Thymus (tissue), 11 donors: ENCODE measurements around the gene MEI1. TPM values are rescaled to one million over a fixed set of nuclear protein-coding genes. Genes with fewer than 3 reads are reported as not detected.

Experiments used
- DNase-seq, 9 donors: peaks; one replicate each; pipeline ENCODE4 v3.0.0-alpha.2; 2013; ENCODE audit warnings: low spot score in 9 of 9, low read depth in 6 of 9, missing footprints in 1 of 9
- H3K27ac ChIP-seq, 2 donors: one replicate each; pipeline ENCODE4 v1.5.1; 2013; ENCODE audit warnings: control low read depth in 1 of 2, low read depth in 1 of 2, low read length in 1 of 2, mild to moderate bottlenecking in 1 of 2, moderate library complexity in 1 of 2
- H3K27me3 ChIP-seq, 2 donors: one replicate each; pipeline ENCODE4 v1.5.1; 2013; ENCODE audit warnings: low read length in 1 of 2; ENCODE audit not compliant: control insufficient read depth in 2 of 2, insufficient read depth in 1 of 2
- H3K36me3 ChIP-seq, 2 donors: one replicate each; pipeline ENCODE4 v1.5.1; 2013; ENCODE audit warnings: low read length in 1 of 2, mild to moderate bottlenecking in 1 of 2, moderate library complexity in 1 of 2; ENCODE audit not compliant: control insufficient read depth in 2 of 2, insufficient read depth in 2 of 2
- H3K4me1 ChIP-seq, 2 donors: one replicate each; pipeline ENCODE4 v1.5.1; 2013; ENCODE audit warnings: low read length in 2 of 2; ENCODE audit not compliant: control insufficient read depth in 2 of 2, insufficient read depth in 2 of 2
- H3K4me3 ChIP-seq, 2 donors: one replicate each; pipeline ENCODE4 v1.5.1; 2013; ENCODE audit warnings: low read length in 2 of 2, control low read depth in 1 of 2, mild to moderate bottlenecking in 1 of 2
- H3K9me3 ChIP-seq, 2 donors: one replicate each; pipeline ENCODE4 v1.5.1; 2013; ENCODE audit warnings: low read length in 1 of 2, mild to moderate bottlenecking in 1 of 2; ENCODE audit not compliant: control insufficient read depth in 2 of 2, insufficient read depth in 1 of 2
- WGBS: extraction: QIAGEN DNeasy Blood & Tissue Kit; methylation state at CpG from one replicate; pipeline ENCODE4 v1.1.7; 2013; 5-methylcytosine and 5-hydroxymethylcytosine counted together
- polyA plus RNA-seq: library from polyadenylated mRNA; stranded (reverse); fragments of 200-250 nt; gene quantifications from one replicate; pipeline ENCODE4 v1.2.3, GENCODE V29; 2013
- total RNA-seq: library from RNA; stranded (reverse); fragments of 120-200 nt; gene quantifications from one replicate; pipeline ENCODE4 v1.2.4, GENCODE V29; 2013
- donor health status: healthy.

Gene MEI1
- total and polyA plus RNA-seq, 2 donors, result 9.2 to 14.7 TPM

DNA sequence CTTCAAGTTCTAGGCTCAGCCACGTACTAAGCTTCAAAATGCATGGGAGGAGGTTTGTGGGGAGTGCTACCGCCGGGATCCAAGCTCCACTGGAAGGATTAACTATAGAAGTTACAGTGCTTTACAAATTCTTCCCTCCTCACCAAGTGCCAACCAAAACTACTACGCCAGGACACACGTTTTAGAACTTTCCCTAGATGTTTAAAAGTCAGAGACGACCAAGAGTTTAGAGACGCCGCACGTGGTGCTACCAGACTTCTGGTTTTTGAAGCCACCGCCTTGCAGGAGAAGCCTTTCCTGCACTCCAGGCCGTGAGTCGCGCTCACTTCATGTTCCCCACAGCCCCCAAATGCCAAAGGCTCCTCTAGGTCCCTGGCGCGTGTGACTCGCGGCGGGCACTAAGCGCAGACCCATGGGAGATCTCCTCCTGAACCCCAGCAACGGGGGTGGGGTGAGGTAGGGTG lies 11.4 kb upstream of the MEI1 start:
- Histone ChIP-seq H3K9me3 (peaks cover 0 to 7% of the 10 kb centered on the region in 2 donors), H3K27me3 (no peaks in the 10 kb centered on the region), H3K4me3 (peak overlapping the region; percentile 74 to 97), H3K4me1 (peaks cover 8 to 17% of the 10 kb centered on the region in 2 donors), H3K36me3 (peaks cover 0 to under 1% of the 10 kb centered on the region in 2 donors), H3K27ac (peak overlapping the region; percentile 98 to 99)
- DNase-seq, result peak in 4 of 9 donors; percentile 5 to 57 (median 38)
- under 1% methylated on average over 20 of the region's 20 CpGs for WGBS

DNA sequence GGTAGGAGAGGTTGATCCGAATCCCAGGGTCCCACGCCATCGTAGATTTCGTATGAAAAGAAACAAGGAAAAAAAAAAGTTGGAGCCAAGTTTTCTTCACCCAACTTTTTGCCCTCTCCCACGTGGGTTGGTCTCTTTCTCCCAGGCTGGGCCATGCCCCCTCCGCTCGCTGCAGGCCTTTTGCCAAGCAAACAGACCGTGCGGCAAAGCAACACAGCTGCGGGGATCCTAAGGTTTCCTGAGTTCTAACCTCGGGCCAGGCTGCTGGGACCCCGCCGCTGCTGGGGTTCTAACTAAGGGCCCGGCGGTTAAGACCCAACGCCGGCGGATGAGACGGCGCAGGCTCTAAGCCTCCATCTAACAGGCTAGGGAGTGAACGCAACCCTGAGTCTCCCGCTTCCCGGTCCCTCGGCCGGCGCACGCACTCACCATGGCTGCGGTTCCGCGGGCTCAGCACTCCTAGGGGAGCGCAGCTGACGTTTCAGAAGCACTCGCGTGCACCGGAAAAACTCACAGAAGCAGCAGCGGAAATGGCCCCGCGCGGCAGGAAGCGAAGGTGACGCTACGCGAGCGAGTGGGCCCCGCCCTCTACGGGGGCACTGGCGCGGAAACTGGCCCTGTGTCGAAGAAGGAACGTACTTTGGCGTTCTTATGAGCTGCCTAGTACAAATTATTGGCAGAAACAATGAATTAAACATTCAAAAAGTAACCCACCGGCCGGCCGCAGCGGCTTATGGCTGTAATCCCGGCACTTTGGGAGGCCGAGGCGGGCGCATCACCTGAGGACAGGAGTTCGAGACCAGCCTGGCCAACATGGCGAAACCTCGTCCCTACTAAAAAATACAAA lies 10.7 kb upstream of the MEI1 start, which contains the start of gene SNU13:
SNU13 (minus strand) TSS at position 503 of the 847 bp plus-strand sequence; CDS start at position 432, 71 bp downstream.
- Histone ChIP-seq H3K27ac (peak within 1 kb of the TSS; percentile 98 to 99), H3K27me3 (no peaks in the 10 kb centered on the region), H3K9me3 (peaks cover 0 to 7% of the 10 kb centered on the region in 2 donors), H3K36me3 (peaks cover 0 to 7% of the 10 kb centered on the region in 2 donors), H3K4me1 (peaks cover 8 to 15% of the 10 kb centered on the region in 2 donors), H3K4me3 (peak within 1 kb of the TSS; percentile 74 to 97)
- under 1% methylated on average over 62 of the region's 62 CpGs for WGBS
- DNase-seq, result peak; percentile 80 to 96 (median 90)

DNA sequence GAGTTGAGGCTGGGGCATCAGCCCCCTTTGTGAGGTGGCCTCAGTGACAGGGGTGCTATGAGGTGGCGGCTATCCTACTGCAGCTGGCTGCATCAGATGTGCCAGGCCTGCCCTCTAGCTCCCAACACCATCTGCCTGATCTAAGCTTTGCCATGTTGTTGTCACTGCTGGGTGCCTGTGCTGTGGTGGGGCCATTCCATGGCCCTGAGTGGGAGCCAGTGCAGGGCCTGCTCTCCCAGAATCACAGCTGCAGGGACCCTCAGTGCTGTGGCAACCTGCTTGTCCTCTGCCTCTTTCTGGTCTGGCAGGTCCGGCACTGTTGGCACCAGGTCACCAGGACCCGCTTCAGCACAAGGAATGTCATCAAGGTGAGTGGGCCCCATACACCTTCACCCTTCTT lies 8.8 kb upstream of the MEI1 start:
- H3K36me3 ChIP-seq, result peaks cover 4 to 15% of the 10 kb centered on the region in 2 donors
- H3K4me3 ChIP-seq, result no peak overlapping the region
- no peak overlapping the region for H3K27ac ChIP-seq
- peaks cover 8 to 15% of the 10 kb centered on the region in 2 donors for H3K4me1 ChIP-seq
- H3K27me3 ChIP-seq, result no peaks in the 10 kb centered on the region
- peaks cover 0 to 7% of the 10 kb centered on the region in 2 donors for H3K9me3 ChIP-seq
- no peak for DNase-seq
- WGBS, result 95% methylated on average over 3 of the region's 3 CpGs

DNA sequence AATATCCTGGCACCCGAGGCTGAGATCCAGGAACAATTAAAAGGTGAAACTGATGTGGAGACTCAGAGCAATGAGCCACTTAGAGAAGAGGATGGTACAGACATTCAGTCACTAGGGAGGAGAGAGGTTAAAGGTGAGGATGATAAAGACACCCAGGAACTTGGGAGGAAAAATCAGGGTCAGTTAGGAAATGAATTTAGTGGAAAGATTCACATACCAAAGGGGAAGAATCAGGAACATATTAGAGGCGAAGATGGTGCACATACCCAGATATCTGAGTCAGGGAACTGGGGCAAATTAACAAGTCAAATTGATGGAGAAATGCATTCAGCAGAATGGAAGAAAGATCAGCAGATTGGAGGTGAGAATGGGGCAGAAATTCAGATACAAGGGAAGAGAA lies 4.1 kb upstream of the MEI1 start:
- WGBS, result 98% methylated on average over 2 of the region's 2 CpGs

DNA sequence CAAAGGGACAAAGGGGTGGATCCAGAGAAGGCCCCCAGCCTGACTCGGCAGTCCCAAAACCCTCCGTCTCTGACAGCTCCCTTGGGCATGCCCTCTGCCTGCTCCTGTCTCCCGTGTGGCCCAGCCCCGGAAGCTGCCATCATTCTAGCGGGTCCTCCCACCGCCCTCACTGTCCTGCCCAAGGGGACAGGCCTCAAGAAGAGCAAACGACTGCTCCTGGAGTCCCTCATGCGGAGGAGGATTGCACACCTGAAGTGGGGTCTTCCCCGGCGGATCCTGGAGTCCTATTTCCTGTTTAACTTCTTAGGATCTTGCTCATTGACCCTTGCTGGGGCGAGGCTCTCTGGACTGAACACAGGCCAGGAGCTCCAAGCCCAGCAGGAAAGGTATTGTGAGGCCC lies 2.6 kb upstream of the MEI1 start:
- WGBS, result 90% methylated on average over 11 of the region's 11 CpGs
- H3K36me3 ChIP-seq, result peaks cover 4 to 15% of the 10 kb centered on the region in 2 donors
- H3K27ac ChIP-seq, result no peak overlapping the region
- H3K27me3 ChIP-seq, result peaks cover 0 to 10% of the 10 kb centered on the region in 2 donors
- DNase-seq, result no peak
- peaks cover 0 to 10% of the 10 kb centered on the region in 2 donors for H3K9me3 ChIP-seq
- H3K4me1 ChIP-seq, result peaks cover 3 to 18% of the 10 kb centered on the region in 2 donors
- no peak overlapping the region for H3K4me3 ChIP-seq

More for the DNA sequence above, 4.1 kb upstream of the MEI1 start:
- peaks cover 0 to 10% of the 10 kb centered on the region in 2 donors for H3K9me3 ChIP-seq
- DNase-seq, result no peak
- peaks cover 4 to 15% of the 10 kb centered on the region in 2 donors for H3K36me3 ChIP-seq
- H3K4me3 ChIP-seq, result no peak overlapping the region
- H3K4me1 ChIP-seq, result peaks cover 3 to 18% of the 10 kb centered on the region in 2 donors
- no peak overlapping the region for H3K27ac ChIP-seq
- H3K27me3 ChIP-seq, result peaks cover 0 to 10% of the 10 kb centered on the region in 2 donors

DNA sequence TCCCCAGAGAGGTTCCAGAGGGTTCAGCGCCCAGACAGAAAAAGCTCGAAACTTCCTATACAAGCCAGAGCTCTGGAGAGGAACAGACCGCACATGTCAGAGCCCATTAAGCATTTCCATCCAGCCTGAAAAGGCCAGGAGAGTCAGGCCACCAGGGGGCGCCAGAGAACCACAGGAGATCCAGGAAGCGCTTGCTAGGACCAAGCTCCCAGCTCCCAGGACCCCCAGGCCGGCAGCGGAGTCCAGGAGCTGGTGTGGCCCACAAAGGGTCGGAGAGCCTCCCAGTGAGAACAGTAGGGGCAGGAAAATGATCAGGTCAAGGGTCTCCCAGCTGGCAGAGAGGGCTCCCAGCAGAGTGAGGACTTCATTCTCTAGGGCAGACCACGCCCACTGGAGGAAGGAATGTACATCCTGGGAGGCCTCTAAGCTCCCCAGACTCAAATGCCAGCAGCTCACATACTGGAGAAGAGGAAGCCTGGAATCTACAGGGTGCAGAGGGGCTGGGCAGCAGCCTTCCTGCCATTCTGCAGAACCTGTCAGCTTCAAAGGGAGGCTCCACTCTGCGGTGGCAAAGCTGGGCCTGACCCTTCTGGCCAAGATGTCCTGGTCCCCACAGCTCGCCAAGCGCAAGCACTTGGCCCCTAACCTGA lies 2.1 kb upstream of the MEI1 start:
- Histone ChIP-seq H3K36me3 (peaks cover 4 to 15% of the 10 kb centered on the region in 2 donors), H3K4me1 (peaks cover 3 to 18% of the 10 kb centered on the region in 2 donors), H3K27me3 (peaks cover 0 to 10% of the 10 kb centered on the region in 2 donors), H3K4me3 (peak overlapping the region in 1 of 2 donors; percentile 22), H3K27ac (no peak overlapping the region), H3K9me3 (peaks cover 0 to 10% of the 10 kb centered on the region in 2 donors)
- 33% methylated on average over 12 of the region's 12 CpGs for WGBS
- DNase-seq, result peak; percentile 69 to 93 (median 81)

DNA sequence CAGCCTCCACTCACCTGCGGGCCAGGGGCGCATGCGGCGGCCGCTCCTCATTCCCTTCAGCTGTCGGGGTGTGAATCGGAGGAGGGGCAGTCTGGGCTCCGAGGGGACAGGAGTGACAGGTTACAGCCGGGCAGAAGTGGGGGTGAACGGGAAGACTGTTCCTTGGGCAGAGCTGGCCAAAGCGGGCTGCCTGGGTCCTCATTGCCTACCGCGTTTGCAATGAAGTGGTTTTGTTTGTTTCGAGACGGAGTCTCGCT lies 733 bp downstream of the MEI1 start:
- Histone ChIP-seq H3K9me3 (peaks cover 0 to 10% of the 10 kb centered on the region in 2 donors), H3K27me3 (peaks cover 0 to 10% of the 10 kb centered on the region in 2 donors), H3K27ac (no peak overlapping the region), H3K4me1 (peaks cover 3 to 18% of the 10 kb centered on the region in 2 donors), H3K4me3 (no peak overlapping the region), H3K36me3 (no peaks in the 10 kb centered on the region)
- no peak for DNase-seq
- 97% methylated on average over 16 of the region's 16 CpGs for WGBS

DNA sequence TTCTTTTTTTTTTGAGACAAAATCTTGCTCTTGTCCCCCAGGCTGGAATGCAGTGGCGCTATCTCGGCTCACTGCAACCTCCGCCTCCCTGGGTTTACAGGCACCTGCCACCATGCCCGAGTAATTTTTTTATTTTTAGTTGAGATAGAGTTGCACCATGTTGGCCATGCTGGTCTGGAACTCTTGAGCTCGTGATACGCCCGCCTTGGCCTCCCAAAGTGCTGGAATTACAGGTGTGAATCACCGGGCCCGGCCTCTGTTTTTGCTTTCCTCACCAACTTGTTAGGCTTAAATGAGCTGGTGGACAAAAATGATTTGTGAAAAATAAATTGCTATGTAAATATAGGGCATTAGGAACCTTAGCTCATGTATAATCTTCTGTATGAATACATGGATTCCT lies 3.5 kb downstream of the MEI1 start:
- DNase-seq, result no peak
- peaks cover 0 to 10% of the 10 kb centered on the region in 2 donors for H3K27me3 ChIP-seq
- no peak overlapping the region for H3K4me3 ChIP-seq
- H3K36me3 ChIP-seq, result no peaks in the 10 kb centered on the region
- no peak overlapping the region for H3K27ac ChIP-seq
- H3K9me3 ChIP-seq, result peaks cover 0 to 10% of the 10 kb centered on the region in 2 donors
- peaks cover 0 to 7% of the 10 kb centered on the region in 2 donors for H3K4me1 ChIP-seq
- WGBS, result 90% methylated on average over 9 of the region's 9 CpGs

DNA sequence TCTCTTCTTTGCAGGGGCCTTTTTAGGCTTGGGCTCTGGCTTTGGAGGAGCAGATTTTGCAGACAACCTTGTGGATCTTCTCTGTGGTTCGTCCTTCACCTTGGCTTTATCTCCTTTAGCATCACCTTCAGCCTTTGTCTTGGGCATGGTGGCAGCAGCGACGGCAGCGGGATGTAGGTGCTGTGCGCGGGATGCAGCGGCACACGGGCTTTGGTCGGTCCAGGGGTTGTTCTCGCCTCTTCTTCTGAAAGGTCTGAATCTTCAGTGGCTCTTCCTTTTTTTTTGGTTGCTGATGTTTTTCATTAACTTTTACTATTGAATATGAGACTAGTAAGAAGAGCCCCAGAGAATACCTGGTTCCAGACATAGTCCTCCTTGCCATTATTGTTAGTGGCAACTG lies 10.0 kb downstream of the MEI1 start:
- Histone ChIP-seq H3K36me3 (no peaks in the 10 kb centered on the region), H3K4me1 (no peaks in the 10 kb centered on the region), H3K27me3 (no peaks in the 10 kb centered on the region), H3K9me3 (no peaks in the 10 kb centered on the region), H3K4me3 (no peak overlapping the region), H3K27ac (no peak overlapping the region)
- WGBS, result 97% methylated on average over 10 of the region's 10 CpGs
- no peak for DNase-seq
